ENCODE results near the gene GCH1.

- TF ChIP-seq CTCF (IDR thresholded peaks at IDR 0.05 in 2 of 3, conservative IDR thresholded peaks at IDR 0.05 in 1 of 3; ENCODE audit: borderline replicate concordance in 1 of 3, insufficient read depth in 1 of 3, low read depth in 2 of 3, low read length in 2 of 3) = no peak
- no peak for TF ChIP-seq ELF1 (IDR thresholded peaks at IDR 0.05; ENCODE audit: borderline replicate concordance, low read depth)
- TF ChIP-seq JUND (IDR thresholded peaks at IDR 0.05) = no peak
- TF ChIP-seq POLR2A (IDR thresholded peaks at IDR 0.05; ENCODE audit: borderline replicate concordance, extremely low read depth, insufficient read depth, insufficient read length) = no peak
- TF ChIP-seq EZH2 (IDR thresholded peaks at IDR 0.05) = no peak
- TF ChIP-seq FOSL1 (IDR thresholded peaks at IDR 0.05; ENCODE audit: low read depth) = no peak
- no peak for TF ChIP-seq POLR2AphosphoS5 (IDR thresholded peaks at IDR 0.05; ENCODE audit: low read depth, low read length)
- no peak for TF ChIP-seq ZNF274 (IDR thresholded peaks at IDR 0.05; ENCODE audit: low read depth, low read length)
- TF ChIP-seq REST (IDR thresholded peaks at IDR 0.05; ENCODE audit: low read depth) = no peak
- no peak for TF ChIP-seq RAD21 (IDR thresholded peaks at IDR 0.05; ENCODE audit: low read depth)
- TF ChIP-seq YY1 (IDR thresholded peaks at IDR 0.05; ENCODE audit: extremely low read depth, insufficient replicate concordance, low read depth, low read length) = no peak
- no peak for TF ChIP-seq SIN3A (IDR thresholded peaks at IDR 0.05; ENCODE audit: low read depth)
Observed at GRCh38 chr14:54792288-54792687, 110.3 kb downstream of the GCH1 start.
